Measurements from ENCODE around the gene RFFL.
"Not testable (repeated sequence)": the region's sequence is repeated elsewhere in the genome, so short reads cannot be mapped to it uniquely, and the experiment has no call there.

The RFFL gene

DNA sequence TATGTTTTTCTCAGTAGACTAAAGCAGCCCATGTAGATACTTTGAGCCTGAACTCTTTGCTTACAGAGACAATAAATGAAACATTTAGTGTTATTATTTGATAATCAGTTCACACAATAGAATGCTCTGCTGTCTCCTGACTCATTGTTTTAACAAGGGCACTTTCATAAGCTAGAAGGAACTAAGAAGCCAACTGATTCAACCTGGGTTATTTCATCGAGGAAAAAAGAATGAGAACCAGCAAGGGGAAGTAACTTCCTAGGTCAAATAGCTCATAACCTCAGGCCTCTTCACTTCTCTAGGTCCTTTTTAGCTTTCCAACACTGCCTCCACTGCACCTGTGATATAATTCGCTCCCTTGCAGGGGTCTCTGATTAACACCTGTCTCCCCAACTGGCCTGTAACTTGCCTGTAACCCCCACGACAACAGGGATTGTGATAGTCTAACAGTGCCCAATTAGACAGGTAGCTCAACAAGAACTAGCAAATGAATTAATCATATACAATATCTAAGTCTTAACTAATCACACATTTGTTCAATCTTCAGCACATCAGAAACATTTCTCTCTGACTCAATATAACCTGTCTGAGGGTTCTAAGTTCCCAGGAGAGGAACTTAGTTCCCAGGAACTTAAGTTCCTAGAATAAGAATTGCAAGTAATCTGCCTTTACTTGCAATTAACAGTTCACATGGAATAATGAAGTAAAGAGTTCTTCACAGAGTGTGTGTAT, 34.8 kb downstream of the RFFL start:
- H4K20me1 ChIP-seq (ENCODE audit: insufficient read depth, low read length) = no peaks in the 10 kb centered on the region
- TF ChIP-seq EZH2 (IDR thresholded peaks at IDR 0.05; ENCODE audit: borderline replicate concordance, low read length) = no peak
- TF ChIP-seq, protein P1, sequence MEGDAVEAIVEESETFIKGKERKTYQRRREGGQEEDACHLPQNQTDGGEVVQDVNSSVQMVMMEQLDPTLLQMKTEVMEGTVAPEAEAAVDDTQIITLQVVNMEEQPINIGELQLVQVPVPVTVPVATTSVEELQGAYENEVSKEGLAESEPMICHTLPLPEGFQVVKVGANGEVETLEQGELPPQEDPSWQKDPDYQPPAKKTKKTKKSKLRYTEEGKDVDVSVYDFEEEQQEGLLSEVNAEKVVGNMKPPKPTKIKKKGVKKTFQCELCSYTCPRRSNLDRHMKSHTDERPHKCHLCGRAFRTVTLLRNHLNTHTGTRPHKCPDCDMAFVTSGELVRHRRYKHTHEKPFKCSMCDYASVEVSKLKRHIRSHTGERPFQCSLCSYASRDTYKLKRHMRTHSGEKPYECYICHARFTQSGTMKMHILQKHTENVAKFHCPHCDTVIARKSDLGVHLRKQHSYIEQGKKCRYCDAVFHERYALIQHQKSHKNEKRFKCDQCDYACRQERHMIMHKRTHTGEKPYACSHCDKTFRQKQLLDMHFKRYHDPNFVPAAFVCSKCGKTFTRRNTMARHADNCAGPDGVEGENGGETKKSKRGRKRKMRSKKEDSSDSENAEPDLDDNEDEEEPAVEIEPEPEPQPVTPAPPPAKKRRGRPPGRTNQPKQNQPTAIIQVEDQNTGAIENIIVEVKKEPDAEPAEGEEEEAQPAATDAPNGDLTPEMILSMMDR (IDR thresholded peaks at IDR 0.05; ENCODE audit: low read length) = no peak
- H3K27me3 ChIP-seq (ENCODE audit: insufficient read depth, low read length) = no peaks in the 10 kb centered on the region
- H3K4me2 ChIP-seq (ENCODE audit: low read length) = no peak overlapping the region
- no peaks in the 10 kb centered on the region for H3K36me3 ChIP-seq (ENCODE audit: insufficient read depth, low read length)
- H3K9me3 ChIP-seq (ENCODE audit: low read length) = no peaks in the 10 kb centered on the region
- H3K4me3 ChIP-seq (ENCODE audit: low read depth, low read length, poor library complexity, severe bottlenecking) = no peak overlapping the region
- H3K9me2 ChIP-seq (ENCODE audit: low read depth, low read length) = no peaks in the 10 kb centered on the region
- no peaks in the 10 kb centered on the region for H3K4me1 ChIP-seq (ENCODE audit: insufficient read depth, low read length, severe bottlenecking)
- no peak overlapping the region for H2AFZ ChIP-seq (ENCODE audit: low read length)
- no peak overlapping the region for H3K9ac ChIP-seq (ENCODE audit: low read length)
- no peak overlapping the region for H3K27ac ChIP-seq (ENCODE audit: low read depth, low read length, poor library complexity, severe bottlenecking)
- H3F3A ChIP-seq (ENCODE audit: insufficient read depth, low read length) = no peaks in the 10 kb centered on the region
- no peaks in the 10 kb centered on the region for H3K79me2 ChIP-seq (ENCODE audit: insufficient read depth, low read length)

DNA sequence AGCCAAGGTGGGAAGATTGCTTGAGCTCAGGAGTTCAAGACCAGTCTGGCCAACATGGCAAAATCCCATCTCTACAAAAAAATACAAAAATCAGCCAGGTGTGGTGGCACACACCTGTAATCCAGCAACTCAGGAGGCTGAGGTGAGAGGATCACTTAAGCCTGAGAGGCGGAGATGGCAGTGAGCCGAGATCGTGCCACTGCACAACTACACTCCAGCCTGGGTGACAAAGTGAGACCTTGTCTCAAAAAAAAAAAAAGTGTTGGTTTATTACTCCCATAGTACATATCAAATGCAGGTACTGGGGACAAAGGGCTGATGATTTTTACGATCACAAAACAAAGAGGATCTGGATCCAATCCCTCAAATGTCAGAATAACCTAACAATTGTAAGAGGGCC, 35.4 kb downstream of the RFFL start:
- not testable (repeated sequence) for H3K27ac ChIP-seq (ENCODE audit: low read depth, low read length, poor library complexity, severe bottlenecking); H3K9me3 ChIP-seq (ENCODE audit: low read length); H3K4me1 ChIP-seq (ENCODE audit: insufficient read depth, low read length, severe bottlenecking); H3K27me3 ChIP-seq (ENCODE audit: insufficient read depth, low read length); H2AFZ ChIP-seq (ENCODE audit: low read length); H3F3A ChIP-seq (ENCODE audit: insufficient read depth, low read length); H3K4me2 ChIP-seq (ENCODE audit: low read length); H3K9me2 ChIP-seq (ENCODE audit: low read depth, low read length); H3K9ac ChIP-seq (ENCODE audit: low read length); H3K36me3 ChIP-seq (ENCODE audit: insufficient read depth, low read length); H3K79me2 ChIP-seq (ENCODE audit: insufficient read depth, low read length); H4K20me1 ChIP-seq (ENCODE audit: insufficient read depth, low read length); H3K4me3 ChIP-seq (ENCODE audit: low read depth, low read length, poor library complexity, severe bottlenecking)

DNA sequence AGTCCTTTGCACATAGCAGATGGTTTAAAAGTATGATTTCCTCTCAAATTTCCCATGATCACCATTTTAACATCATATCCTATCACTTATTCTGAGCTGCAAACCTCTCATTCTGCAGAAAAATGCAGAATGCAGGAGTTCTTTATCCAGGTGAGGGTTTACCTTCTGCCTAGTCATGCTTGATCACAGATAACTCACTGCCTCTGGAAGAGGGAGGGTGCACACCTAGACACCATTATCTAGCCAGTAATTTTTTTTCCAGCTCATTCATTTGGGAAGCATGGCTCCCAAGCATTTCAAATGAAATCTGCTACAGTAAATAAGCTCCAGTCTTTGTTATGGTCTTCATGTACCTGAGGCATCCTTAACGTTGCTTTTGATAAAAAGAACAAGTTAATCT, 38.0 kb downstream of the RFFL start:
- Histone ChIP-seq H3K9me3 (ENCODE audit: low read length) (no peaks in the 10 kb centered on the region), H3K27me3 (ENCODE audit: insufficient read depth, low read length) (no peaks in the 10 kb centered on the region), H3K79me2 (ENCODE audit: insufficient read depth, low read length) (no peaks in the 10 kb centered on the region), H3K4me3 (ENCODE audit: low read depth, low read length, poor library complexity, severe bottlenecking) (no peak overlapping the region), H3K36me3 (ENCODE audit: insufficient read depth, low read length) (no peaks in the 10 kb centered on the region), H3K4me1 (ENCODE audit: insufficient read depth, low read length, severe bottlenecking) (peaks cover 10% of the 10 kb centered on the region), H4K20me1 (ENCODE audit: insufficient read depth, low read length) (no peaks in the 10 kb centered on the region), H3K9ac (ENCODE audit: low read length) (no peak overlapping the region), H3F3A (ENCODE audit: insufficient read depth, low read length) (no peaks in the 10 kb centered on the region), H3K9me2 (ENCODE audit: low read depth, low read length) (no peaks in the 10 kb centered on the region), H3K27ac (ENCODE audit: low read depth, low read length, poor library complexity, severe bottlenecking) (no peak overlapping the region), H3K4me2 (ENCODE audit: low read length) (no peak overlapping the region), H2AFZ (ENCODE audit: low read length) (no peak overlapping the region)
- no peak for TF ChIP-seq EZH2 (IDR thresholded peaks at IDR 0.05; ENCODE audit: borderline replicate concordance, low read length)

DNA sequence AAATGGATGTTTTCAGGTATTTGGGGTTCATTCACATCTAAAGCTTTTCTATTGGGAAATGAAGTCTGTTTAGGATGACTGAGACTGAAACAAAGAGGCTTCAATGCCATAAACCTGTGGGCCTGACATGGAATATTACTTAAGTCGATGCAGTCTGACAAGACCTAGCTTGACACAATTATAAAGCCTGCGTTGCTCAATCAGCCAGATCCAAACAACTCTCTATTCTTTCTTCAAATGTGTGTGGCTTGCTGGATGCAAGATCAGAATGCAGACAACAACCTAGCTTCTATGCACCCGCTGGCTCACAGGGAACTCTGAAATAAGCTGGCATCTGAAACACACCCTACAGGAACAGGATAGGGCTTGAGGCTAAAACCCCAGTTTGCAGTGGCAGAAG, 40.0 kb downstream of the RFFL start:
- Histone ChIP-seq H3K79me2 (ENCODE audit: insufficient read depth, low read length) (no peaks in the 10 kb centered on the region), H3K27me3 (ENCODE audit: insufficient read depth, low read length) (no peaks in the 10 kb centered on the region), H3K9ac (ENCODE audit: low read length) (no peak overlapping the region), H3F3A (ENCODE audit: insufficient read depth, low read length) (no peaks in the 10 kb centered on the region), H3K4me3 (ENCODE audit: low read depth, low read length, poor library complexity, severe bottlenecking) (no peak overlapping the region), H4K20me1 (ENCODE audit: insufficient read depth, low read length) (no peaks in the 10 kb centered on the region), H3K9me2 (ENCODE audit: low read depth, low read length) (no peaks in the 10 kb centered on the region), H3K27ac (ENCODE audit: low read depth, low read length, poor library complexity, severe bottlenecking) (no peak overlapping the region), H3K4me1 (ENCODE audit: insufficient read depth, low read length, severe bottlenecking) (peaks cover 10% of the 10 kb centered on the region), H3K36me3 (ENCODE audit: insufficient read depth, low read length) (no peaks in the 10 kb centered on the region), H3K4me2 (ENCODE audit: low read length) (no peak overlapping the region), H3K9me3 (ENCODE audit: low read length) (no peaks in the 10 kb centered on the region), H2AFZ (ENCODE audit: low read length) (no peak overlapping the region)
- TF ChIP-seq, protein P1 (IDR thresholded peaks at IDR 0.05; ENCODE audit: low read length) = no peak
- no peak for TF ChIP-seq EZH2 (IDR thresholded peaks at IDR 0.05; ENCODE audit: borderline replicate concordance, low read length)
